B cell (primary cell): ENCODE measurements around the gene ITGA6. TPM values are rescaled to one million over a fixed set of nuclear protein-coding genes. Genes with fewer than 3 reads are reported as not detected.
A peak's percentile ranks its signal among the peaks of the same experiment; 100 is the strongest.

Source experiments
- ATAC-seq: fragments of 200-7000 bp; cut with Tn5 transposase; one replicate; pipeline ENCODE4 v1.10.0; 2021; ENCODE audit warnings: low read depth, mild to moderate bottlenecking, moderate number of reproducible peaks, moderate library complexity
- CTCF ChIA-PET: fragments of 350-600 bp; sonication (Branson Sonifier 250); formaldehyde crosslinking; loops from one replicate; lab custom pipeline; 2021; ENCODE audit warnings: antibody characterized with exemption, inconsistent platforms; lab: Charles Lee
- POLR2A ChIA-PET: fragments of 350-600 bp; sonication (Branson Sonifier 250); formaldehyde crosslinking; loops from one replicate; lab custom pipeline; 2021; ENCODE audit warnings: antibody characterized with exemption; lab: Charles Lee
- DNase-seq: peaks from one replicate; pipeline ENCODE4 v3.0.0; 2013
- H2AFZ ChIP-seq: 2 replicates; pipeline ENCODE4 v1.6.1; 2012; ENCODE audit warnings: mild to moderate bottlenecking, low read depth, low read length; ENCODE audit not compliant: insufficient read depth, poor library complexity, severe bottlenecking
- H3K27ac ChIP-seq, 2 donors: 1 replicate in 1 of 2; 2 replicates in 1 of 2; pipeline ENCODE4 v1.5.1; 2012 to 2013; ENCODE audit warnings: low read length in 2 of 2, mild to moderate bottlenecking in 2 of 2, moderate library complexity in 1 of 2
- H3K27me3 ChIP-seq, 4 experiments: fragments of 200-600 bp in 1 of 4; sonication (generic) in 1 of 4; replicated peaks in 1 of 4; 1 replicate in 2 of 4; 2 replicates in 2 of 4; pipeline versions ENCODE4 v1.6.1 to v1.7.0; 2013 to 2016; ENCODE audit warnings: low read length in 3 of 4, mild to moderate bottlenecking in 2 of 4, mixed read lengths in 1 of 4, moderate library complexity in 1 of 4; ENCODE audit not compliant: insufficient read depth in 4 of 4, control insufficient read depth in 3 of 4; ENCODE audit errors: control extremely low read depth in 1 of 4
- H3K36me3 ChIP-seq, 2 experiments: replicated peaks in 1 of 2; 1 replicate in 1 of 2; 2 replicates in 1 of 2; pipeline versions ENCODE4 v1.6.1 to v1.7.1; 2013; ENCODE audit warnings: low read length in 1 of 2; ENCODE audit not compliant: insufficient read depth in 2 of 2, control insufficient read depth in 1 of 2; ENCODE audit errors: control extremely low read depth in 1 of 2, extremely low read depth in 1 of 2
- H3K4me1 ChIP-seq, 2 donors: fragments of 200-600 bp in 1 of 2; sonication (generic) in 1 of 2; 1 replicate in 1 of 2; 2 replicates in 1 of 2; pipeline versions ENCODE4 v1.5.1 to v1.6.1; 2013 to 2017; ENCODE audit warnings: low read length in 2 of 2; ENCODE audit not compliant: control insufficient read depth in 2 of 2, insufficient read depth in 2 of 2
- H3K4me2 ChIP-seq: replicated peaks from 2 replicates; pipeline ENCODE3; 2012; ENCODE audit warnings: mild to moderate bottlenecking, low read depth, low read length; ENCODE audit not compliant: poor library complexity, severe bottlenecking
- H3K4me3 ChIP-seq, 5 experiments: fragments of 200-600 bp in 1 of 5; sonication (generic) in 1 of 5; 1 replicate in 3 of 5; 2 replicates in 2 of 5; pipeline versions ENCODE4 v1.5.1 to v1.7.0; 2011 to 2016; ENCODE audit warnings: low read length in 4 of 5, mild to moderate bottlenecking in 4 of 5, low read depth in 2 of 5, control low read depth in 1 of 5, moderate library complexity in 1 of 5; ENCODE audit not compliant: insufficient read depth in 1 of 5; ENCODE audit errors: control extremely low read depth in 1 of 5, extremely low read depth in 1 of 5
- H3K79me2 ChIP-seq: fragments of 200-600 bp; sonication (generic); one replicate; pipeline ENCODE4 v1.6.0; 2016; ENCODE audit warnings: low read length; ENCODE audit not compliant: control insufficient read depth, insufficient read depth
- H3K9ac ChIP-seq: fragments of 200-600 bp; sonication (generic); 2 replicates; pipeline ENCODE4 v1.6.1; 2017; ENCODE audit warnings: mild to moderate bottlenecking, low read length, moderate library complexity
- H3K9me3 ChIP-seq, 3 donors: one replicate each; pipeline versions ENCODE4 v1.6.1 to v1.7.1; 2013; ENCODE audit warnings: low read length in 2 of 3; ENCODE audit not compliant: control insufficient read depth in 2 of 3, insufficient read depth in 1 of 3; ENCODE audit errors: control extremely low read depth in 1 of 3
- H4K20me1 ChIP-seq: 2 replicates; pipeline ENCODE4 v1.6.0; 2012; ENCODE audit warnings: mild to moderate bottlenecking, low read length; ENCODE audit not compliant: insufficient read depth, control insufficient read depth, poor library complexity, severe bottlenecking
- H3K27ac Mint-ChIP-seq: one replicate; pipeline ENCODE4 v1.8.0; 2021; ENCODE audit warnings: mixed read lengths
- H3K27me3 Mint-ChIP-seq: one replicate; pipeline ENCODE4 v1.8.0; 2021; ENCODE audit warnings: mixed read lengths
- H3K4me1 Mint-ChIP-seq: one replicate; pipeline ENCODE4 v1.8.0; 2021; ENCODE audit warnings: mixed read lengths
- H3K4me3 Mint-ChIP-seq: one replicate; pipeline ENCODE4 v1.8.0; 2021; ENCODE audit warnings: mixed read lengths
- H3K9me3 Mint-ChIP-seq: one replicate; pipeline ENCODE4 v1.8.0; 2022; ENCODE audit warnings: mixed read lengths; ENCODE audit not compliant: insufficient read depth
- CTCF ChIP-seq: fragments of 200-600 bp; IDR thresholded peaks from one replicate; pipeline ENCODE4 v1.8.0; 2022; ENCODE audit warnings: antibody characterized with exemption, mild to moderate bottlenecking
- EZH2 ChIP-seq: IDR thresholded peaks from 2 replicates; pipeline ENCODE4 v1.6.1; 2012; ENCODE audit warnings: borderline replicate concordance, low read depth, mild to moderate bottlenecking, moderate library complexity, low read length; ENCODE audit not compliant: insufficient read depth, poor library complexity, severe bottlenecking
- WGBS: methylation state at CpG from one replicate; pipeline ENCODE4 v1.1.5; 2013; ENCODE audit warnings: missing lambda C conversion rate; ENCODE audit not compliant: insufficient coverage; 5-methylcytosine and 5-hydroxymethylcytosine counted together
- intact Hi-C: fragments of 100-400 bp; cut with micrococcal nuclease; formaldehyde crosslinking; loops from one replicate; pipeline ENCODE4 v1.10.0; 2022
- polyA plus RNA-seq: library from polyadenylated mRNA; depleted of rRNA; stranded (reverse); fragments of >200 nt; gene quantifications from 2 replicates; pipeline ENCODE4 v1.2.3, GENCODE V29; 2012
- total RNA-seq, 2 donors: library from RNA; stranded (reverse); fragments of 120-200 nt in 1 of 2; gene quantifications; 1 replicate in 1 of 2; 2 replicates in 1 of 2; pipeline versions ENCODE4 v1.2.3 to v1.2.4, GENCODE V29; 2013 to 2022

Gene ITGA6
- total and polyA plus RNA-seq, 2 donors (not counting 1 experiment from before 2014, with no cell fraction given): 0.17 to 0.98 TPM

- DNase-seq (no peak), ATAC-seq (no peak)
- no peak overlapping the region for H3K4me3 ChIP-seq
- Mint-ChIP-seq H3K4me1 (peaks cover 56% of the 10 kb centered on the region), H3K4me3 (no peak overlapping the region), H3K27me3 (peaks cover 8% of the 10 kb centered on the region), H3K27ac (no peak overlapping the region), H3K9me3 (no peaks in the 10 kb centered on the region)
- no peaks in the 10 kb centered on the region for H3K79me2 ChIP-seq
- no peak for TF ChIP-seq CTCF
- no peak for TF ChIP-seq EZH2
- intact Hi-C loops: loop anchor here (1.0 to 10.0 kb wide), 7 partner anchors 37 to 1490 kb away; partner anchors contain the start of genes DYNC1I2 and ITGA6
- no peak overlapping the region for H3K9ac ChIP-seq
- no peaks in the 10 kb centered on the region for H3K27me3 ChIP-seq
- ChIA-PET POLR2A (no interaction called here), CTCF (interaction anchor here (1.0 to 4.4 kb wide), 8 partner anchors 9 to 893 kb away, joined by 3 to 31 read pairs (median 5); no protein-coding TSS in a partner anchor)
- no peak overlapping the region for H3K27ac ChIP-seq
- H3K9me3 ChIP-seq: no peaks in the 10 kb centered on the region
- H3K4me2 ChIP-seq: peak overlapping the region; percentile 61
- H3K4me1 ChIP-seq: peaks cover 39 to 43% of the 10 kb centered on the region in 2 donors
- 100% methylated on average over 1 of the region's 4 CpGs for WGBS
- no peaks in the 10 kb centered on the region for H3K36me3 ChIP-seq
- no peaks in the 10 kb centered on the region for H4K20me1 ChIP-seq
- H2AFZ ChIP-seq: no peak overlapping the region
Measured at GRCh38 chr2:172464400-172465129, 37.2 kb downstream of the ITGA6 start.
